ENCODE results near the gene TESK2.

DNA sequence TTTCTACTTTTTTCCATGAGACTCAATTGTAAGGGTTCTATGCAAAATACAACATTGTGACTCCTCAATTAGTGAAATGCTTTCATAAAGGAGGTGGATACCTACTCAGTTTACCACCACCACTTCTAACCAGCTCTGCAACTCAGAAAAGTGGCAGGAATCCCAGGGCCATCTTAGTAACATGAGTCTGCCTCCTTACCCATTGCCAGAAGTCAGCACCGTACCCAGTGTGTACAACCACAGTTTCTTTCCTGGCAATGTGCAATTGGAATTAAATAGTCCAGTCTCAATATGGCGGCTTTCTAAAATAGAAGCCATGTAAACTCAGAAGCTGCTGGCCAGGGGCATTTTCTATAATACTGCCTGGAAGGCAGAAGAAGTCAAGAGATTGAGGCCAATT, 32.1 kb downstream of the TESK2 start:
- TF ChIP-seq, protein P1, sequence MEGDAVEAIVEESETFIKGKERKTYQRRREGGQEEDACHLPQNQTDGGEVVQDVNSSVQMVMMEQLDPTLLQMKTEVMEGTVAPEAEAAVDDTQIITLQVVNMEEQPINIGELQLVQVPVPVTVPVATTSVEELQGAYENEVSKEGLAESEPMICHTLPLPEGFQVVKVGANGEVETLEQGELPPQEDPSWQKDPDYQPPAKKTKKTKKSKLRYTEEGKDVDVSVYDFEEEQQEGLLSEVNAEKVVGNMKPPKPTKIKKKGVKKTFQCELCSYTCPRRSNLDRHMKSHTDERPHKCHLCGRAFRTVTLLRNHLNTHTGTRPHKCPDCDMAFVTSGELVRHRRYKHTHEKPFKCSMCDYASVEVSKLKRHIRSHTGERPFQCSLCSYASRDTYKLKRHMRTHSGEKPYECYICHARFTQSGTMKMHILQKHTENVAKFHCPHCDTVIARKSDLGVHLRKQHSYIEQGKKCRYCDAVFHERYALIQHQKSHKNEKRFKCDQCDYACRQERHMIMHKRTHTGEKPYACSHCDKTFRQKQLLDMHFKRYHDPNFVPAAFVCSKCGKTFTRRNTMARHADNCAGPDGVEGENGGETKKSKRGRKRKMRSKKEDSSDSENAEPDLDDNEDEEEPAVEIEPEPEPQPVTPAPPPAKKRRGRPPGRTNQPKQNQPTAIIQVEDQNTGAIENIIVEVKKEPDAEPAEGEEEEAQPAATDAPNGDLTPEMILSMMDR (IDR thresholded peaks at IDR 0.05) = no peak
- TF ChIP-seq POLR2AphosphoS5 (IDR thresholded peaks at IDR 0.05) = no peak
